Stimulated activated CD4-positive, alpha-beta T cell treated with anti-CD3 and anti-CD28 coated beads, Interleukin-2, amount 100 ng/mL, for 48 hours (primary cell): ENCODE measurements around the gene BRF1.
"Not testable (repeated sequence)": the region's sequence is repeated elsewhere in the genome, so short reads cannot be mapped to it uniquely, and the experiment has no call there.

Experiments used
- DNase-seq, 2 donors: peaks; one replicate each; pipeline ENCODE4 v3.0.0-alpha.2; 2020

The BRF1 gene

DNA sequence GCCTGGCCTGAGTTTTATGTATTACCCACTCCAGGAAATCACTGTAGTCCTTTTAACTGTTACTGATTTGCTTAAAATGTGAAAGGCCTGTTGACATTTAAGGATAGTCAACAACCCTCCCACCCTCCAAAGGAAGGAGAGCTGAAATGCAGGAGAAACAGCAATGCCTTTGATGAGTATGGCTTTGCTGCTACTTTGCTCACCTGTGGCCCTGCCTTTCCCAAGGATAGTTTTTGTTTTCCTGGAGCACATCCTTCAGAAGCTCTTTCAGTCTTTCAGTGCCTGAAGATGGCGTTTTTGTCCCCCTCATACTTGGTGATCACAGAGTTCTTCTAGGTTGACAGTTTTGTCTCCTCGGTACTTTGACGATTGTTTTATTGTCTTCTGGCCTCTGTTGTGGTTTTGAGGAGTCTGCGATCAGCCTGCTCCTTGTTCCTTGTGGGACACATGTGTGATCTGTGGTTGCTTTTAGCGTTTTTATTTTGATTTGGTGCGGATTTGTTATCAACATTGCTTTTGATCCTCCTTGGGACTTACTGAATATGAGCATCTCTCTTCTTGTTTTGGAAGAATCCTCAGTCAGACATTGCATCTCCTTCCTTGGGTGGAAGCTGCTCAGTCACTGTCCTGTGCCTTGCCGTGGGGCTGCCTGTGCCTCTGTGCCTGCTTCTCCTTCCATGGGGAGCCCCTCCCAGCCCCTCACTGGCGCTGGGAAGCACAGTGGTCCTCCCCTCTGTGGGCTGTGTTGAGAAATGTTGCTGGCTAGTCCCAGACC is 31.0 kb upstream of the BRF1 start:
- no peak for DNase-seq

DNA sequence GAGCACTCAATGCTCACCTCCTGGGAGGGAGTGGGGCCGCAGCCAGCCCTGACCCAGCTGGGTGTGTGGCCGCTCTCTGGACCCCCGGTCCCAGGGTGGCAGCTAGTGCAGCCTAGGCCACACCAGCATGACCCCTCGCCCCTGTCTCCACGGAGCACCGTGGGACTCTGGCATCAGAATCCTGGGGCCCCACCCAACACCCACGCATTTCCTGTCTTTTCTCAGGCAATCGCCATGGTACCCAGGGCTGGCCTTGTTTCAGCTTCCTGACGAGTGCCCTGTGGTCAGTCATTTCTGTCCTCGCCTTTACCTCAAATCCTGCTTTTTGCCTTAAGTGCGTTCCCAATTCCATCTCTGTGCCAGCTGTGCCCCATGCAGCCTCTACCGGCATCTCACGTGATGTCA is 29.7 kb upstream of the BRF1 start:
- no peak for DNase-seq

DNA sequence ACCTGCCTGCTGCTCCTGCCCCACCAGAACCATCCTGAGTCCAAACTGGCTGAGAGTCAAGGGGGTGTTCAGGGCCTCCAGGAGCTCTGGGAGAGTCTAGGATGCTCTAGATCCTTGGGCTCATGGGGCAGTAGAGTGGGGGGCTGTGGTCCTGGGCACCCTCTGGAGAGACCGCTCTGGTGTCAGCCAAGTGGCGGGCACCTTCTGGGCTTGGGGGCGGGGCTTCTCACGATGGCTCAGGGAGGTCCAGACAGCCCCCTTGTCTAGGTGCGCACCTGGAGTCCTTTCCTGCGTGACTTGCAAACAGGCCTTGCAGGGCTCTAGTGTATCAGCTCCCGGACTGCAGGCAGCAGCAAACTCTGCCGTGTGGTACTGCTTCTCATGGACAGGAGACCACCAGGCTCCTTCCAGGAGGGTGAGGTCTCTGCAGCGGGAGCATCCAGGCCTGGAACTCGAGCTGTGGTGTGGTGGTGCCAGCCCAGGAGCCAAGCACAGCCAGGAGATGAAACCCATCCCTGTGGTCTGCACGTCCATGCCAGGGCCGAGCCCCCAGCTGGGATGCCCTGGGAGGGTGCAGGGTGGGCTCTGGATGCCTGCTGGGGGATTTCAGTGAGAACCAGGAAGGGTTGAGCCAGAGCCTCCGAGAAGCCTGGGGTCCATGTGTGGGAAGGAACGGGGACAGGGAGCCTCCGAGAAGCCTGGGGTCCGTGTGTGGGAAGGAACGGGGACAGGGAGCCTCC is 28.8 kb upstream of the BRF1 start:
- no peak for DNase-seq

DNA sequence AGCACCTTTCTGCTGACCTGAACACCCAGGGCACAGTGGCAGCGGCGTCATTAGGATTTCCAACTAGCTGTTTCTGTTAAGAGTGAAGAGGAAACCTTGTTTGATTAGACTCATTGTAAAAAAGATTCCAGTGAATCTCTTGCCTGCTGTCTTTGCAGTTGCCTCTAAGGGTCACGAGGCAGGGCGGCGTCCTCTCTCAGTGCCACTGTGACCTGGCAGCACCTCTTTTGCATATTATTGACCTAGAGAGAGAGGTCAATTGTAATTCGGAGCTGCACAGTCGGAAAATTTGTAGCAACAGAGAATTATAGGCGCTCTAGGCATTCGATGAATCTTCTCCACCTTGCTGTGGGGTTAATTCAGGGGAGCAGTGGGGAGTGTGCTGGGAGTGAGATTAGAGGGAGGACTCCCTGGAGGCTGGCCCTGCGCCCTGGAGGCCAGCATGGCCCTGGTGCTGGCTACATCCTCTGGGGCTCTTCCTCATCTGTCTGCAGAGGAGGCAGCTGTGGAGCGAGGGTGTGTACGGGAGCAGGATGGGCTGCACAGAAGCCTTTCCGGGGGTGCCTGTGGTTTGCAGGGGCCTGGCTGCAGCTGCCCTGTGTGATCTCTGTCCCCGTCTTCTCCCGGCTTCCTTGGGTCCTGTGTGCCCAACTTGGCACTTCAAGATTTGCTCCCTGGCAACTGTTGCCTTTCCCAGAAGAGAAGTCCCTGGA is 28.0 kb upstream of the BRF1 start:
- no peak for DNase-seq

DNA sequence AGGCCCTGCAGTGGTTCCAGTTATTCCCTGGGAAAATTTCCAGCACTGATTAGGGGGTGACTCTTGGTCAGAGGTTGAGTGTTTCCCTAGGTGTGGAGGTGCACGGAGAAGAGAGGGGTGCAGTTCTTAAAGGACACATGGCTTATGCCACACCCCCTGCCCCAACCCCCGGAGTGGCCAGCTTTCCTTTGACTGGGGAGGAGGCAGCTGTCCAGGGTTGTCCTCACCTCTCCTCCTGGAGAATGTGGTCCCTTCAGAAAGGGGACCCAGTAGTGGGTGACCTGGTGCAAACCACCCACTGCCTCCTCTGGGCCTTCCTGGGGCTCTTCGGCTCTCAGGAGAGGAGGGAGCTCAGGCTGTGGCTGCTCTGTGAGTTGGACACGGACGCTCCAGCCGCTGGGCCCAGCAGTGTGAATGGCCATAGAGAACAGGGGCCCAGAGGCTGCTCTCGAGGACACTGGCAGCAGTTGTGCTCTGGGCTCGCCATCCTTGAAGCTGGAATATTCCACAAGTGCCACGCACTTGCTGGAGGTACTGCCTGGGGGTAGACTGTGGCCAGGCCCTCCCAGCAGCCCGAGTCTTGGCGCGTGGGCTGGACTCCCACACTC is 27.4 kb upstream of the BRF1 start:
- DNase-seq = no peak

DNA sequence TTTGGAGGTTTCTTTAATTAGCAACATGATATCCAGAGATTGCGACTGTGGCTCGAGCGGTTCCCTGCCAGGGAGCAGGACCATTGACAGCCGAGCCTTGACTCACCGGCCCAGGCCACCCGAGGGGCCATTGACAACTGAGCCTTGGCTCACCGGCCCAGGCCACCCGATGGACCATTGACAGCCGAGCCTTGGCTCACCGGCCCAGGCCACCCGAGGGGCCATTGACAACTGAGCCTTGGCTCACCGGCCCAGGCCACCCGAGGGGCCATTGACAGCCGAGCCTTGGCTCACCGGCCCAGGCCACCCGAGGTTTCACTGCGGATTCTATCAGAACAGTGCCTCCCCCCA is 26.9 kb upstream of the BRF1 start:
- DNase-seq = not testable (repeated sequence)

DNA sequence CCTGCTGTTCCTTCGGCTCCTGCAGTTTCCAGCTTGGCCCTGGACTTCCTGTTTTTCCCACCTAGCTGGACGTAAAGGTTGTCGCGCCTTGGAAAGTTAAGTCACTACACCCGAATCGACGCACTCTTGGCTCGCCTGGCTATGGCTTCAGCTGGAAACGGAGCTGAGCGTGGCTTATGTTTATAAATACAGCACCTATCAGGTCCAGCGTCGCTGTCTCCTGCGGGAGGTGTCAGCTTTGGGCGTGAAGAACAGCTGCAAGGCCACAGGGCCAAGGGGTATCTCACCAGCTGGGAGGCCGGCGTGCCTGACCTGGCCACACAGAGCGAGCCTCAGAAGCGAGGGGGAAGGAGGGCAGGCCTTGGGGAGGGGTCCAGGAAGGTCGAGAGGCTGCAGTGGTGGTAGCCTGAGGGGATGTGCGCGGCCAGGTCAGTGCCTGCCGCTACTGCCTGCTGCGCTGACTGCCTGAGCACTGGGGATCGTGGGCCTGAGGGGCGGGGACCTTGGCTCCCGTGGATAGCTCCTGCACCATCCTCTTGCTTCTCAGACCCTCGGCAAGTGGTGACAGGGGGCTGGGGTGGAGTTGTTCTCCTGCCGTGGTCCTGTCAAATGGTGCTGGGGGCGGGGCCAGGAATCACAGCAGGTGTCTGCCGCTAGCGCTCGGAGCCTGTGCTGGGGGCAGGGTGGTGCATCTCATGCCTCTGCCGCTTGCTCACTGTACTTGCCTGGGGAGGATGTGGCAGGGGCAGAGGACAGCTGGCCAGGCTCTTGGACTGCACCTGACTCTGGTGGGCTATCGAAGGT is 26.3 kb upstream of the BRF1 start:
- DNase-seq = no peak

DNA sequence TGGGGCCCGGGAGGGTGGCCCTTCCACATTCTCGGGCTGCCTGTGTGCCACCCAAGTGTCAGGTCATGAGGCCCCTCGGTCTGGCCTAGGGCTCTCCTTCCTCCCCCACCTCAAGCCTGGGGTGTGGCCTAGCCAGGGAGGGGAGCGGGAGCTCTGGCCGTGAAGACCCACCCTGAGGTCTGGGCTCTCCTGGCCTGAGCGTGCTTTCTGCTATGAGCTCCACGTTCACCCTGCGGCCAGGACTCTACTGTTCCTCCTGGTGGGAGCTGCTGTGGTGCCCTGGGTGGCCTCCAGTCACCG is 25.7 kb upstream of the BRF1 start:
- no peak for DNase-seq

DNA sequence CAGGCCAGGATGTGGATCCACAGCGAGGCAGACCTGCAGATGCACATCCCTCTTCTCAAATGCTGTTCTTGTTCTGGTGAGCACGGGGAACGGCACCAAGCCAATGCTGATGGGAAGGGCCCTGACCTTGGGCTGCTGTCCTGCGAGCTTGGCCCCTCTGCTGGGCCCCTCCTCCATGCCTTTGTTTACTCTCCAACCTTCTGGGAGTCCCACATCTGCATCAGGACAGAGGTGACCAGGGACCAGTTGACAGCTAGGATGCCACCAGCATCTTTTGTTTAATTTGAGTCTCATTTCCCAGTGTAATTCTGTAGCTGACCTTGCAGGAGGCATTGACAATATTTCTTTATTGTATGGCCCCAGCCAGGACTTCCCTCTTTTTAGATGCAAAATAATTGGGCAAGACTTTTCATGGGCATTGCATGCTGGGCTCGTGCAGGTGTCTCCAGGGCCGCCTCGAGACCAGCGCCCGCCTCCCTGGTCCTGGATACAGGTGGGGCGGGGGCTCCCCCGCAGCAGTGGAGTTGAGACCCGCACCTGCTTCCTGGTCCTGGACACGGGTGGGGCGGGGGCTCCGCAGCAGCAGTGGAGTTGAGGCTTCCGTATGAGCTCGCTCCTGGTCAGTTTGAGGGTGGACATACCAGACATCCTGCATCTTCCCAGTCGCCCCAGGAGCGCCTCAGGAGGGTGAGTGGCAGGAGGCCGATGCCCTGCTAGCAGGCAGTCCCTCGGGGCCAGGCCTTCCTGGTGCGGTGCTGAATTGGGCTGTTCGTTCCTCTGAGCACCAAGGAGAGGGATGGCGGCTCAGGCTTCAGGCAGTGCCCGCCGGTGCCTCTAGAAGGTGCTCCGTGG is 25.1 kb upstream of the BRF1 start:
- no peak for DNase-seq

DNA sequence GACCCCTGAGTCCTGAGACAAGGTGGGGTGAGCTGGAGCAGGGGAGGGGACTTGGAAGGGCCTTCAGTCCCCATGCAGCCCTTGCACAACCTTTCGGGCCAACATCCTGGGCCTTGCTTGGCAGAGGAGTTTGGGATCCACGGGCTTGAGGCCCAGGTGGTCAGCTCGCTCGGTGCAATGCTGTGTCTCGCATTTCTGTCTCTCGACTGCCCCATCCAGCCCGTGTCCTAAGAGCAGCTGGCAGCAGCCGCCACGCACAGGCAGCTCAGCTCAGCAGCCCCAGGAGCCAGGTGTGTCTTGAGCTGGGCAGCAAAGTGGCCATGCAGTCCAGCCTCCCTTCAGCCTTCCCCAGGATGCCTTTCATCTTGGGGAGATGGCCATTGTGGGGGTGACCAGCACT is 24.5 kb upstream of the BRF1 start:
- no peak for DNase-seq

DNA sequence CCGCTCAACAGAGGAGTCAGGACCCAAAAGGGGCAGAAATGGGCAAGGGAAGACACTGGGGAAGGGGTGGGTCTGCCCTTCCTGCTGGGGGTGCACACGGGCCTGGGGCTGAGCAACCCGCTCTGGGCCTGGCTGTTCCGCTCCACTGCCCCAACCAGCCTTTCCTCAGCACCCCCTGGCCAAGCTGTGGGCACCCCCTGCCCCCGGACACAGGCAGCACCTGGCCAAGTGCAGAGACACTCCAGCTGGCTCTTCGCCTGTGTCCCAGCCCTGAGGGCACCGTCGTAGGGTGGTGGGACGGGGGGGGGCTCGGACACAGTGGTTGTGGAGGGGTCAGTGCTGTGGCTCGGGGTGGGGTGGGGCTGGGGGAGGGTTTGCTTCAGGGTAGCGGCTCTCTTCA is 24.1 kb upstream of the BRF1 start:
- DNase-seq = no peak

DNA sequence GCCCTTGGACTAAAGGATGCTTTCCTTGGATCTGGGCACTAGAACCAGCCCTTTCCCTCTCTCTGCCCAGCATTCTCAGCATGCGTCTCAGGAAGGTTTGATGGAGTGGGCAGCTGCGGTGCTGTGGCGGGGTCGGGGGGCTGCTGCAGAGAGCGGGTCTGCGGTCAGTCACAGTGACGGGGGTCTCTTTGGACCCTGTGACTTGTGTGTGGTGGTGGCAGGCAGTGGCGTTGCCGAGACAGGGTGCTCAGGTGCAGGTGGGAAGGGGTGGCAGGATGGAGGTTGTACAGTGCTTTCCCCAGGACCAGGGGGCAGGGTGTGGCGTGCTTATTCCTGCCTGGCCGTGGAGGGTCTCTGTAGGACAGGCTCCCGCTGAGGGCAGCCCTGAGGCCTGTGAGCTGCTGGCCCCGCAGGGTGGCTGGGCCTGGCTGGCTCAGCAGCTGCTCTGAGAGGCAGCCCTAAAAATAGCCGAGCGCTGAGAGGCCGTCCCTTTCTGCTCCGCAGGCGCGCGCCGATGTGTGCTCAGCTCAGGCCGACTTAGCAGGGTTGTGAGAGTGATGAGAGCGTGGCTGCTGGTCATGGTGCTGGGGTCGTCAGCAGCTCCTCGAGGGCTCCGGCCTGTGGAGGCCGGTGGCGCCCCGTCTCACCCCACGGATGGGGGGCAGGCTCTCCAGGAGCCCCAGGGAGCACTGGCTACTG is 23.4 kb upstream of the BRF1 start:
- DNase-seq = no peak

DNA sequence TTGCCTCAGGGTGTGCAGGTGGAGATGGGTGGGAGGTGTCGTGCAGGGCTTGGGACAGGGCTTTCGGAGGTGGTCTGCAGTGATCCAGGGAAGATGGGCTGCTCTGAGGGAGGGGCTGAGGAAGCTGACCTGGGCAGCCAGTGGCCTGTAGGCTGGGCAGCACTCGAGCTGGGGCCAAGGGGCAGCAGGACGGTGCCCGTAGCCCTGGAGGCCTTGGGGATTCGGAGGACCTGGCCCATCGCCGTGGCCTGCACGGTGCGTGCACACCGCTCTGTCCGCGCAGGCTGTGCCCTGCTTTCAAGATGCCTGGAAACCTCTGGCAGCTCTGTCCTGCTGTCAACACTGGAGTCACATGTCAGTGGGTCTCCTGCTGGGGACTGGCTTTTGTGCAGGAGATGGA is 22.9 kb upstream of the BRF1 start:
- no peak for DNase-seq

DNA sequence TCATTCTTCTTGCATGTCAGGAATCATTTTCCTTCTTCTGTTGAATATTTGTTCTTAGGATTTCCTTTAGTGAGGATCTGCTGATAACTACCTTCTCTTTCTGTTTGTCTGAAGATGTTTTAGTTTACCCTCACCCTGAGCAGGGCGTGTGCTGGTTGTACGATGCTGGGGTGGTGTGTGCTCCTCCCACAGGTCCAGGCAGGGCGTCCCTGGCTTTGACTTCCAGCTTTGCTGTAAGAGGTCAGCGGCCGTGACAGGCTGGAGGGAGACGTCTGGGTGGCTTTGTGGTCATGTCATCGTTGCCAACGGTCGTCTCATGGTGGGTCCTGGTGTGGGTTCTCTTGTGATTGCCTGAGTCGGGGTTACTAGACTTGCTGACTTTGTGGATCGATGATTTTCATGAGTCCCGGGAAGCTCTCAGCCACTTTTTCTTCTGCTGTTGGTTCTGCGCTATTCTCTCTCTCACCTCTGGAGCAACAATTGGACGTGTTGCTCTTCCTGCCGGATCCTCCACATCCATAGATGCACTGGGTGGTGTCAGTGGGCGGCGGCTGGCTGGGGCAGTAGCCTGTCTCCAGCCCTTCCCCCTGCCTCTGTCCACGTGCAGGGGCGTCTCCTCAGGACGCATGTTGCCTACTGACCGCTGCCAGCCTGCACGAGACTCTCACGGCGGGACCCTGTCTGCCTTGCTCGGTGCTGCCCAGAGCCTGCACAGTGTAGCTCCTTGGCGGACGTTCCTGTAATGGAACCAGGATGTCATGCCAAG is 22.2 kb upstream of the BRF1 start:
- DNase-seq = no peak

DNA sequence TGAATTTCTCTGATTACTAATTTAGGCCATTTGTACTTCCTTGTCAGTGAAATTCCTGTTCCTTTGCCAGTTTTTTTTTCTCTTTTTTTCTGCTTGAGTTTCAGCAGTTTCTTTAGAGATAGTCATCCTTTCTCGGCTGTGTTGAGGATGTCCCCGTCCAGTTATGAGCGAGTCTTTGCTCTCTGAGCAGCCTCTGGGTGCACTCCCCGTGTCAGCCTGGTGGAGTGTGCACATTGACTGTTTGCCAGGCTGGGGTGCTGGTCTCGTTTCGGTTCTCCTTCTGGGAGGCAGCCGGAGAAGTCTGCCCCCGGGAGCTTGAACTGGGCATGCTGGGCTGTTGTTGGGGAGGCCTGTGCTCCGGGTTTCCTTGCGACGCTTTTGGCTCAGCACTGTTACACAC is 16.7 kb upstream of the BRF1 start:
- no peak for DNase-seq

DNA sequence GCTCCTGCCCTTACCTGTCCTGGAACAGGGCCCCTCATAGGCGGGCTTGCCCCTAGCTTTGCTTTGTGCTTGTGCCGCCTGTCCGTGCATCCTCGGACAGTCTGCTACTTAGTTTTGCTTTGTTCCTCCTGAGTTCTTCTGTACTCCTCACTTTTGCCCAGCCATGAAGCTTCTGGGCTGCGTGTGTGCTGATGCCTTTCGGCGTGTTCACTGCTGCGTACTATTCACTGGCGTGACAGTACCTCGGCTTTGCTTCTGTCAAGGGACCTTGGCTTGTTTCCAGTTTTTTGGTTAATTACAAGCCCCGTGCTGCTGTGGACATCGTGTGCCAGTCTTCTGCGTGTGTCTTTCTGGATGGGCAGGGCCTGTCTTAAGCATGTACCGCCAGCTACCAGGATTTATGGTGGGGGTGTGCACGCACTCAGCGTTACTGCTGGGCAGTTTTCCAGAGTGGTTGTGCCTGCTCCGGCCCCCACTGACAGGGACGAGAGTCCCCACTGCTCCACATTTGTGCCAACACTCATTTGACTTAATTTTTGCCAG is 16.2 kb upstream of the BRF1 start:
- no peak for DNase-seq

DNA sequence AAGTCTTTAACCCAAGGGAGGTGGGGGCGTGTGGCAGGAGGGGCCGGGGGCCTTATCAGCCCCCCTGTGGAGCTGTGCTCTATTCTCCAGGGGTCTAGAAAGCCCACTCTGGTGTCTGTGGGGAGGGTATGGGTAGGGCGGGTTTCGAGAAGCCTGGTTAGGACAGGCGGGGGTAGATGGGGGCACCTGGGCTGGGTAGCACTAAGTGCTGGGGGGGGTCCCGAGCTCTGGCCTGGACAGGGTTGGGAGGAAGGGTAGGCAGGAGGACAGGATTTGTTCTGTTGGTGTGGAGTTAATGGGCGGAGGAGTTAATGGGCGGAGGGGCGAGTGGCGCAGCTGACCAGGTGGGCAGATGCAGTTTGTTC is 15.8 kb upstream of the BRF1 start:
- DNase-seq = no peak

DNA sequence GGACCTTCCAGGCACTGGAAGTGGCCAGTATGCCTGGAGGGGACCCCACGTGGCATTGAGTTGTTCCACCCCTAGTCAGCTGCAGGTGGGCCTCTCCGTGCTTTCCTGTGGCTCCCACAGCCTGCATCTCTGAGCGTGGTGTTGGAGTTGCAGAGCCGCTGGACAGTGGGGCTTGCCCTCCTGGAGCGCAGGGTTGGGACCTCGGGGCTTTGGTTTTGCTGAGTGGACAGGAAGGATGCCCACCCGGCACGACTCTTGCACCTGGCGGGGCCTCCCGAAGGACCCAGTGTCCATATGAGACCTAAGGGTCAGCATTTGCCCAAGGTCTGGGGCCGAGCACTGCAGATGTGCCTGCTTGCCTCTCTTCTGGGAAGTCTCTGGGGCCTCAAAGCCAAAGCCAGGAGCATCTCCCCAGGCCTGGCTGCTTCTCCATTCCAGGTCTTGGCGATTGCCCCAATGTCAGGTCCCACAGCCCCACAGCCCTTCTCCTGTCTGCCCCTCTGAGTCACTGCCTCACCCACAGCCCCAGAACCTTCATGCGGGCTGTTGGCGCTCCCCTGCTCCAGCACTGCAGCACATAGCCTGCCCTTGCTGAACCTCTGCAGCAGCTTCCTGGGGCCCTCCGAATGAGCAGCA is 15.3 kb upstream of the BRF1 start:
- DNase-seq = no peak

DNA sequence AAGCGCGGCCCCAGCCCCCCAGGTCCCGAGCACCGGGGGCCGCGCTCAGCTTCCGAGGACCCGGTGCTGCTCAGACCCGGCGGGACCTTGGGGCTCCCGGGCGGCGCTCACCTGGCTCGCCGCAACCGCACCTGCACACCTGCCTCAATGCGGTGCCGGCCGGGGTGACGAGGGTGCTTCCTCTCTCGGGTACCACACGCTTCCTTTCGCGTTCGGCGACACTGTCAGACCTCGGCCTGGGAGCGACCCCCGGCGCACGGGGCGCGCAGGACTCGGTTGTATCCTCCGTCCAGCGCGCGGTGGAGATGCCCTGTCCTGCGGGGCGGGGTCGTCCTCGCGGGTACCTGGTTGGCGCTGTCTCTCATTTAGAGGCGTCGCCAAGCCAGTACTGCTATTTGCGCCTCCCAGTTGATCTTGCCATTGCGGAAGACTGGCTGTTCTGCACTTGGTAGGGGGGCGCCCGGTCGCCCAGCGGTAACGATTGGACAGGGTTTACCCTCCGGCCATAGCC is 14.5 kb upstream of the BRF1 start:
- no peak for DNase-seq
